ENCODE results near the gene ARHGEF39. TPM values are rescaled to one million over a fixed set of nuclear protein-coding genes. Genes with fewer than 3 reads are reported as not detected.

The ARHGEF39 gene
- total RNA-seq, 4 donors from 2014 or later: 1.5 to 3.6 (median 2.4) TPM; not detected in 1

DNA sequence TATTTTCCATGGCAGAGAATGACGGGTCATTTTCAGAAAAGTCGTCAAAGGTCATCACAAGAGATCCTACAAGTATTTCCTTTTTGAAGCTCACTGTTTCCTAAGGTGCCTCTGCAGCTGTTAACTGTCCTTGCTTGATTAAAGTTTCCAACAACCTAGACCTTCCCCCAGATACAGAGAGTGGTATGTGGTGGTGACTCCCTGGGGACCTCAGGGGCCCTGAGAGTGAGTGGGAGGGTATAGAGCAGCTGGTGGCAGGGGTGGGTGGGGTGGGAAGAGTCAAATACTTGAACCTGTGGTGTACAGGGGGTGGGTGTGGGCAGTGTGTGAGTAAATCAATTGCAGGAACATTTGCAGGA lies 45.2 kb downstream of the ARHGEF39 start:
- intact Hi-C loops (cut with DNase I; ENCODE audit: low total_unique reads): no loop called here
- H3K27me3 ChIP-seq: no peaks in the 10 kb centered on the region
- no peak overlapping the region for H3K27ac ChIP-seq
- H3K36me3 ChIP-seq: no peaks in the 10 kb centered on the region
- no peaks in the 10 kb centered on the region for H3K4me1 ChIP-seq
- TF ChIP-seq, protein P1, sequence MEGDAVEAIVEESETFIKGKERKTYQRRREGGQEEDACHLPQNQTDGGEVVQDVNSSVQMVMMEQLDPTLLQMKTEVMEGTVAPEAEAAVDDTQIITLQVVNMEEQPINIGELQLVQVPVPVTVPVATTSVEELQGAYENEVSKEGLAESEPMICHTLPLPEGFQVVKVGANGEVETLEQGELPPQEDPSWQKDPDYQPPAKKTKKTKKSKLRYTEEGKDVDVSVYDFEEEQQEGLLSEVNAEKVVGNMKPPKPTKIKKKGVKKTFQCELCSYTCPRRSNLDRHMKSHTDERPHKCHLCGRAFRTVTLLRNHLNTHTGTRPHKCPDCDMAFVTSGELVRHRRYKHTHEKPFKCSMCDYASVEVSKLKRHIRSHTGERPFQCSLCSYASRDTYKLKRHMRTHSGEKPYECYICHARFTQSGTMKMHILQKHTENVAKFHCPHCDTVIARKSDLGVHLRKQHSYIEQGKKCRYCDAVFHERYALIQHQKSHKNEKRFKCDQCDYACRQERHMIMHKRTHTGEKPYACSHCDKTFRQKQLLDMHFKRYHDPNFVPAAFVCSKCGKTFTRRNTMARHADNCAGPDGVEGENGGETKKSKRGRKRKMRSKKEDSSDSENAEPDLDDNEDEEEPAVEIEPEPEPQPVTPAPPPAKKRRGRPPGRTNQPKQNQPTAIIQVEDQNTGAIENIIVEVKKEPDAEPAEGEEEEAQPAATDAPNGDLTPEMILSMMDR (IDR thresholded peaks at IDR 0.05): no peak
- no peak for TF ChIP-seq POLR2A (IDR thresholded peaks at IDR 0.05)
- no peak overlapping the region for H3K4me3 ChIP-seq
- DNase-seq: no peak
- no peaks in the 10 kb centered on the region for H3K9me3 ChIP-seq

DNA sequence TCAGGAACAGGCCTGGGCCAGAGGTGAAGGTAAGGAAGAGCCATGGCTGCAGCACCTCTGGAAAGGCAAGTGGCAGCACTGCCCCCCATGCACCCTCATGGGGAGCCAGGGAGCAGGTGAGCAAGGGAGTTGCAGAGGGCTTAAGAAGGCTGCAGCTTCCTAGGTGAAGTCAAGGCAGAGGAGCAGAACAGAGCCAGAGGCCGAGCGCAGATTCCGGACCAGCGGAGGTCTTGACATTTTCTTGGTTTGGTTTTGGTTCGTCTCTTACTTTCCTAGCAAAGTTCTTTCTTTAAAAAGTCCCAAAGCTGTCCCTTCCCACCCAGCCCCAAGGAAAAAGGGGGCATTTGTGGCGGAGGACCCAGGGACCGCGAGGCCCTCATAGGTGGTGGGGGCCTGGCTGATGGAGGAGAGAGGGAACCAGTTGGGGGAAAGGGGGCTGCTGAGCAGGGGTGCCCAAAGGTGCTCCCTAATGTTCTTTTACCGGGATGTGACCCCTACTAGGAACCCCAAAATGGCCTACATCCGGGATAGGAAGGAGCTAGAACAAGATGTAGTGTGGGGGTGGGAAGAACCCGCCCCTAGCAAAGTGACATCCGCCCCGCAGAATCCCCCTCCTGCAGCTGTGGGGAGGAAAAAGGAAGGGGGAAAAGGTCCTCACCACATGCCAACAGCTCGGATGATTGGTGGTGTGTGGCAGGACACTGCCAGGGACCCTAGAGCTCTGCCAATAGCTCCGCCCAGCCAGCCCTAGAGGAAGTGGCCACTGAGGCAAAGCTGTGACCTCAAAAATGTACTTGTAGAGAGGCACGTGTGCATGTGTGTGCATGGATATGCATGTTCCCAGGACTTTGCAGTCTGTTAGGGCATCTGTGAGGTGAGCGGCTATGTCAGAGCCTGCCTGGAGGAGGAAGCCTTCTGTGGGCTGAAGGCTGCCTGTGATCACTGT lies 45.9 kb downstream of the ARHGEF39 start:
- no peak for DNase-seq
- H3K27ac ChIP-seq: no peak overlapping the region
- no peaks in the 10 kb centered on the region for H3K36me3 ChIP-seq
- TF ChIP-seq, protein P1 (IDR thresholded peaks at IDR 0.05): no peak
- no peak for TF ChIP-seq POLR2A (IDR thresholded peaks at IDR 0.05)
- intact Hi-C loops (cut with DNase I; ENCODE audit: low total_unique reads): no loop called here
- H3K4me1 ChIP-seq: no peaks in the 10 kb centered on the region
- no peaks in the 10 kb centered on the region for H3K9me3 ChIP-seq
- no peaks in the 10 kb centered on the region for H3K27me3 ChIP-seq
- H3K4me3 ChIP-seq: no peak overlapping the region

DNA sequence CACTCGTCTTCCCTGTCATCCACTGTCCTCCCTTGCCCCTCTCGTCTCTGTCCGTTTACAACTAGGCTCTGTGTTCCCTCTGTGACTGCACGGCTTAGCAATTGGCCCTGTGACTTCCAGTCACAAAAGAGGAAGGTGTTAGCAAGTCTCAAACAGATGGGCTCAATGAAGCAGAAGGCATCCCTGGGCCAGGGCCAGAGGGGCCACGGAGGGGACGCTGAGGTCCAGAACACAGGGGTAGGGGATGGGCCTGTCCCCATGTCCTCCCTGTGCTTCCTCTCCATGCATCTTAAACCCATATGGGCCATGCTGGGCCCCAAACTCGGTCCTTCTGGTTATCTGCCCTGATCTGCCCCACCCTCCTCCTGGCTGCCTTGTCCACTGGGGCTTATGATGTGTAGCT lies 46.7 kb downstream of the ARHGEF39 start, which contains the start of gene CD72:
CD72 (minus strand) TSS at position 89 of the 403 bp plus-strand sequence. CDS start 110 bp downstream, outside the sequence.
- H3K4me3 ChIP-seq: peak within 1 kb of the TSS; percentile 27 to 34
- H3K27me3 ChIP-seq: no peaks in the 10 kb centered on the region
- TF ChIP-seq, protein P1 (IDR thresholded peaks at IDR 0.05): no peak
- TF ChIP-seq POLR2A (IDR thresholded peaks at IDR 0.05): no peak
- H3K9me3 ChIP-seq: no peaks in the 10 kb centered on the region
- no peaks in the 10 kb centered on the region for H3K4me1 ChIP-seq
- H3K36me3 ChIP-seq: no peaks in the 10 kb centered on the region
- intact Hi-C loops (cut with DNase I; ENCODE audit: low total_unique reads): no loop called here
- no peak for DNase-seq
- H3K27ac ChIP-seq: no peak within 1 kb of the TSS

DNA sequence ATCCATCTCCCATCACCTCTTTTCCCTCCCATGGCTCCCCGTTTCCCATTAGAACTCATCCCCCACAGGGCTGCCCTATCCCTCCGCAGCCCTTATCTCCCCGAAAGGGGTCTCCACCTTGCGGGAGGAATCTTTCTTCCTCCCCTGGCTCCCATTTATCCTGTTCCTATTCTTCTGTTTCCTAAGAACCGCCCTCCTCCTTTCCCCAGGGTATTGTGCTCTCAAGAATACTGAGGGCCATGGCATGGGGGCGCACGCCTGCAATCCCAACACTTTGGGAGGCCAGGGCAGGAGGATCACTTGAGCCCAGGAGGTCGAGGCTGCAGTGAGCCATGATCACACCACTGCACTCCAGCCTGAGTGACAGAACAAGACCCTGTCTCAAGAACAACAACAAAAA lies 47.4 kb downstream of the ARHGEF39 start:
- no peak for DNase-seq
- Histone ChIP-seq H3K4me3 (no peak overlapping the region), H3K4me1 (no peaks in the 10 kb centered on the region), H3K36me3 (no peaks in the 10 kb centered on the region), H3K9me3 (no peaks in the 10 kb centered on the region), H3K27me3 (no peaks in the 10 kb centered on the region), H3K27ac (no peak overlapping the region)
- intact Hi-C loops (cut with DNase I; ENCODE audit: low total_unique reads): no loop called here
- TF ChIP-seq, protein P1 (IDR thresholded peaks at IDR 0.05): no peak
- no peak for TF ChIP-seq POLR2A (IDR thresholded peaks at IDR 0.05)
